HG03521 (cell line): ENCODE data around the gene HRG.

Experiments
- ATAC-seq: cut with Tn5 transposase; IDR thresholded peaks from one replicate; pipeline ENCODE4 v1.9.1; 2021; ENCODE audit warnings: mild to moderate bottlenecking, moderate library complexity; ENCODE audit not compliant: unreplicated experiment

Gene HRG

DNA sequence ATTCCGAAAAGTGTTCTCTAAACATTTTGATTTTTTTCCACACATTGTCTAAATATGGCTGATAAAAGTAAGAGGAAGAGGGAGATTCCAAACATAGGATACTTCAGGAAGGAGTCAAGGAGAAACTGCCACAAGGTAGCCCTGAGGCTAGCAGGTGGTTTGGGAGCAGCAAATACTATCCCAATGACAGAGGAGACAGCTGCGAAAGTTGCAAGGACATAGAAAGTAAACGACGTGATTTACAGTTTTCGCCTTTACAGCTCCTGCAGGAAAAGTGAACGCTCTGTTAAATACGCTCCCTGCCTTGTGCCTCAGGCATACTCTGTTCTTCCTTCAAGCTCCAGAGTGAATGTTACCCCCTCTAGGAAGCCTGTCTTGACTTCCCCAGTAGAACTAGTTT lies 29.3 kb upstream of the HRG start:
- no peak for ATAC-seq

DNA sequence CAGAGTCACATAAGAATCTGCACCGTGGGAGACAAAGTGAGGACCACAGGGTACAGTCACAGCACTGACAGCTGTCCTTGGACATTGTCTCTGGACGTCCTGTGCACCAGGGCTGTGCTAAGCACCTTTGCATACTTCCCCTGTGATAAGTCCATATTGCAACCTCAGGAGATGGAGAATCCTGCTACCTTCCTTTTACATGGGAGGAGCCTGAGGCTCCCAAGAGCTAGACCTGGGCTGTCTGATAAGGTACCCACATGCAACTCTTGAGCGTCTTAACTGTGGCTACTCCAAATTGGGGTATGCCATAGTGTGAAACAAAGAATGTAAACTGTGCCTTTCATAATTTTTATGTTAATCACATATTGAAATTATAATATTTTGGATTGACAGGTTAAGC lies 28.1 kb upstream of the HRG start:
- ATAC-seq = no peak

DNA sequence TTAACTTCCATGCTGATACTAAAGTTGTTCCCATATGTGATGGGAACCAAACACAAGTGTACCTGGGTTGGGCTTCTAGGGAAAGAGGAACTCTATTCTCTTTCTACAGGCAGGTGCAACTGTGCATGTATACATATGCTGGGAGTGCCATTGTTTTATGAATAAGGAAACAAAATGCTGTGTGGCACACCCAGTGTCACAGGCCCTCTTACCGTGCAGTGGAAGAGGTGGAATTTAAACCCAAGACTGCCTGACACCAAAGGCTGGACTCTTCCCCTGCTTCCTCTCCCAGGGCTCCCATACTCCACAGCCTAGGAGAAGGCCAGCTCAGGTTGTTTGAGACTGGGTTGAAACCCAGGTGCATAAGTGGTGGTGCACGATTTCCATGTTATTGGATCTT lies 27.6 kb upstream of the HRG start:
- no peak for ATAC-seq

DNA sequence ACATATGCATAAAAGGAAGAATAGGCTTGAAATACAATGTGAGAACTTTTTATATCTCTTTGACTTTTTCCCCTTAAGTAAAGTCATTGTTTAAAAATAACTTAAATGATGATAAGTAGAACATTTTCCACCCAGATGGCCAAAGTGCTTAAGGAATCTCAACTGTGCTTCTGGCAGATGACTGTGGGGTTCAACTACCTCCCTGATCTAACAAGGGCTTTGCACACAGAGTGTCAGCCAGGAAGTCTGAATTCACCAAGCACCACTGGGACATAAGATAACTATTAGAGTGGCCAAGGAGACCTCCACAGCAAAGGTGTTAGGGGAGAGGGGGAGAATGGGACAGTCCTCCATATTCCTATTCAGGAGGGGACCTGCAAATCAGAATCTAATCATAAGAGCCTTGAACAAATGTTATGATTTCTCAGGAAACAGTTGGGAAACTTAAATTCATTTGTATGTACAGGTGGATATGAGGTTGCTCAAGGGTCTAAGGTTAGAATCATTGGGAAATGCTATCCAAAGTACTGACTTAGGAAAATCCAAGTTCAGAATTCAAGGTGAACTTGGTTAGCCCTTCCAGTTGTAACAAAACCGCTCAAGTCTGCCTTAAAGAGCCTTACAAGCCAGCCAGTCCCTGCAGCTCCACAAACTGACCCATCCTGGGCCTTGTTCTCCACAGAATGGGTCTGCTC lies 25.9 kb upstream of the HRG start, which contains the start of gene FETUB:
FETUB (plus strand) TSS at position 622 of the 695 bp plus-strand sequence; CDS start at position 684, 62 bp downstream.
- ATAC-seq = no peak

DNA sequence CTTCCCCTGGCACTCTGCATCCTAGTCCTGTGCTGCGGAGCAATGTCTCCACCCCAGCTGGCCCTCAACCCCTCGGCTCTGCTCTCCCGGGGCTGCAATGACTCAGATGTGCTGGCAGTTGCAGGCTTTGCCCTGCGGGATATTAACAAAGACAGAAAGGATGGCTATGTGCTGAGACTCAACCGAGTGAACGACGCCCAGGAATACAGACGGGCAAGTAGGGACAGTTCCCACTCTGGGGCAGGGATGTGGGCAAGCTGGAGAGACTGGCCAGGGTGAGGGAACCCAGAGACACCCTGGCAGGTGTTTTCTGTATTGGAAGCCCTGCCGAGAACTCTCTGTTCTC lies 25.4 kb upstream of the HRG start:
- no peak for ATAC-seq

DNA sequence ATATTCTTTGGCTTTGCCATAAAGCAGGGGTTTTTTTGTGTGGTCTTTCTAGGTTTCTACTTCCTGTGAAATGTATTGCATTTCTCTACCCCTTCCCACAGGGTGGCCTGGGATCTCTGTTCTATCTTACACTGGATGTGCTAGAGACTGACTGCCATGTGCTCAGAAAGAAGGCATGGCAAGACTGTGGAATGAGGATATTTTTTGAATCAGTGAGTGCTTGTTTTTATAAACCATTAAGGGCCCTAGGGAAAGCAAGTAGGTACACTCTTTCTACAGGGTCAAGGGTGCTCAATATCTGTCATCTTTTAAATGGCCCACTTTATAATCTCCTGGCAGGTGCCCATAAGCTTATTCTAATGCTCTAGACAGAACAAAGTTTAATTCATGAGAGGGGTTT lies 24.9 kb upstream of the HRG start:
- no peak for ATAC-seq

DNA sequence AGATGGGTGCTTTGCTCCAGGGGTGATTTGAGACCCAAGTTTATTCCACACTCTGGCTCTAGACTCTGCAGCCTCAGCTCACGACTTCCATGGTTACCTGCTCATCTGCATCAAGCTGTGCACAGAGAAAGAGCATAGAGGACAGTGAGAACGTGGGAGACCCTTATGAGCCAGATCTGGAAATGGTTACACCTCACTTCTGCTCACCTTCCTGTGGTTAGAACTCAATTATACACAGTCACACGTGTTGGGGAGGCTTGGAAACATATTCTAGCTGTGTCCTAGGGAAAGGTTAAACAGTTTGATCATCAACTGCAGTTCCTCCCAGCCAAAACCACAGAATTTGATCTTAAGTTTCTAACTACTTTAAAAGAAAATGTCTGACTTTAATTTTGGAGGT lies 23.8 kb upstream of the HRG start:
- no peak for ATAC-seq

DNA sequence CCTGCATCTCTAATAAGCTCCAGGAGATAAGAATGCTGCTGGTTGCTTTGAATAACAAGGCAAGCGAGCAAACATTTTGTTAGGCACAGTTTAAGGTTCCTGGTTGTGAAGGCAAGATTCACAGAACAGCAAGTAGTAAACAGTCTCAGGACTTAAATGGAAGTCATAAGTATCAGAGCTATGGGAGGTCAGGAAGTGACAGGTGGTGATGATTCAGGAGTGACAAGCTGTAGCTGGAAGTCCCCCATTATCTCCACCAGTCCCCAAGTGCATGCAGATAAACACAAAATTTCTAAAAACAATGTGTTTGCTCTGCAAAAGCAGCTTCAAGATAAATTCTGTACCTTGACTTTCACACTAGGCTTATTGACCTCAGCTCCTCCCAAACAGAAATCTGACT lies 22.3 kb upstream of the HRG start:
- no peak for ATAC-seq

DNA sequence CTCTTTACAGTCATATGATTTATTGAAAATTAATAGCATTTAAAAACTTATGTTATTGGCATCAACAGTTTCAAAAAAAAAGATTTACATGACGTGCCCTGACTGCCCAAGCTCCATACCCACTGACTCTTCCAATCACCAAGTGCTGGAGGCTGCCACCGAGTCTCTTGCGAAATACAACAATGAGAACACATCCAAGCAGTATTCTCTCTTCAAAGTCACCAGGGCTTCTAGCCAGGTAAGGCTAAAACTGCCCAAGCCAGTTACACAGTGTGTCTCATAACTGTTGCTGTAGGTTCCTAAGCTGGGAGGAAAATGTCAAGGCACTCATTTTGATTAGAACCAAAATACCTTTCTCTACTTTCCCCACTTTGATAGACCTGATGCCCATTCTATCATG lies 21.1 kb upstream of the HRG start:
- no peak for ATAC-seq

DNA sequence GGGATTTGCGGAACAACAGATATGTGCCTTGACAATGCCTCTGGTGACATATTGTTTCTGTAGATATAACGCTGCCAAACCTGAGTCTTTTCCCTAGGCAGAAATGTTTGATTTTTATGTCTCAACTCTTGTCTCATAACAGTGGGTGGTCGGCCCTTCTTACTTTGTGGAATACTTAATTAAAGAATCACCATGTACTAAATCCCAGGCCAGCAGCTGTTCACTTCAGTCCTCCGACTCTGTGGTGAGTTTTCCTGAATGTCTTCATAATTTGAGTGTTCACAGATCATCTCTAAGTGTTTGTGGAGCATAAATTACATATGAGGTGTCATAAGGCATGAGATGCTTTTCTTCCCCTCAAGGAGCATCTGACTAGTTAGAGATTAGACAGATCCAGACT lies 19.7 kb upstream of the HRG start:
- ATAC-seq = no peak

DNA sequence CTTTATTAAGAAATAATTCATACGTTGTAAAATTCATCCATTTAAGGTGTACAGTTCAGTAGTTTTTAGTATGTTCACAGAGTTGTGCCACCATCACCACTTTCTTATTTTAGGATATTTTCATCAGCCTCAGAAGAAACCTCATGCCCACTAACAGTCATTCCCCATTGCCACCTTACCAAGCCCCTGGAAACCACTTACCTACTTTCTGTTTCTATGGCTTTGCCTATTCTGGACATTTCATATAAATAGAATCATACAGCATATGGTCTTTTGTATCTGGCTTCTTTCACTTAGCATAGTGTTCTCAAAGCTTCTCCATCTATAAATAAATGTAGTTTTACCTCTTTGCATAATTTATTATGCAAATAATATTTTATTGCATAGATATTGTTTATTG lies 19.0 kb upstream of the HRG start:
- no peak for ATAC-seq

DNA sequence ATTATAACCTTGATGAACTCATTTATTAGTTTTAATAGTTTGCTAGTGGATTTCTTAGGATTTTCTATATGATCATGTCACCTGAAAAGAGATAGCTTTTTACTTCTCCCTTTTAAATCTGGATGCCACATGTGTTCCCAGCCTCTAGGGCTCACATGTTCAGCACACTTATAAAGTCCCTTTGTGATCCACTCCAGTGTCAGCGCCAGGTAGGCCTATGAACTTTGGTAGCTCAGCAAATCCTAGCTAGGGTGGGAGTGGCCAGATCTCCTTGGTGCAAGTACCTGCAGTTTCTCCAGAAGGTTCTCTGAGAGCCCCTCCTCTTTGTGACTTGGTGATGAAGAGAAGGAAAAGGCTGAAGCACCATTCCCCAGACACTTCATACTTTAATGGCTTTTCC lies 17.0 kb upstream of the HRG start:
- no peak for ATAC-seq

DNA sequence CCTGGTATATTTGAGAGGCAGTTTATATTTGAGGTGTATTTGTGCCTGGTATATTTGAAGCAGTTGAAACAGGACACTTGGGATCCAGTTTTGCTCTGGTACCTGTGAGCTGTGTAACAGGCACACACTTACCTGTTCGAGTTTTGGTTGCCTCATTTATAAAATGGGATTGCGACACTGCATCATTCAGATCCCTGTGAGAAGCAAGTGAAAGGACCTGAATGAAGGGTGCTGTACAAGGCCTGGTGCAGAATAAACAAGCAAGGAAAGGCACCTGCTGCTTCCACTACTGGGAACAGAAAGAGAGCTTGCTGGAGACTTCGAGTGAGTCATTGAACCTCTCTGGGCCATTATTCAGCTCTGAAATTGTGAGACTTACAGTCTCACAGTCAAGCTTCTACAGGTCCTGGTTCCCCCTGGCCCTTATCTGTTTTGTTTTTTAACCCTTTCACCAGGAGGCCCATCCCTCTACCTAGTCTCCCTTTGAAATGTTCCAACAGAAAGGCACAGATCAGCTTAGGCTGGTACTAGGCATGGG lies 14.1 kb upstream of the HRG start:
- ATAC-seq = no peak

DNA sequence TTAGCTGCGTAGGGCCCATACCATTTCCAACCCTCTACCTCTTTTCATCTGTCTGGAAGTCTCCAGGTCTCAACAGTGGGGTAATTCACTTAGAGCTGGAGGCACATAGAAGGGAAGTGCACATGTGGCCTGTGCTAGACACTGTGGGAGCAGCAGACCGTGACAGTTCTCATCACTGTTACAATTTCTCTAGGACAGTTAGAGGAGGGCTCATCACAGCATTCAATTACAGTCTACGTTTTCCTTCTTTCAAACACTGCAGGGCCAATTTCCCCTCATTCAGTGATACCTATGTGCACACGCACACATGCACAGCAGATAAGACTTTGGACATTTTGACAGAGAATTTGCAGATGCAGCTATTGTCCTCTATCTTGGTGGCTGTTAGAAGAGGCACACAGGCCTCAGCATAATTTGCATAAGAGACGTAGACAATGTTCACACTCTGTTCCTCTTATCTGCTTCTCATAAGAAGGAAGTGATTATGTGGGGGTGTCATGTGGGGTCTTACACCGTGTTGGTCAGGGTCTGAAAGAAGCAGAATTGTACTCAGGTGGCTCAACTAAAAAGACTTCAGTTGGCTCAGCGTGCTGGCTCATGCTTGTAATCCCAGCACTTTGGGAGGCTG lies 12.6 kb upstream of the HRG start:
- ATAC-seq = peak; percentile 87

DNA sequence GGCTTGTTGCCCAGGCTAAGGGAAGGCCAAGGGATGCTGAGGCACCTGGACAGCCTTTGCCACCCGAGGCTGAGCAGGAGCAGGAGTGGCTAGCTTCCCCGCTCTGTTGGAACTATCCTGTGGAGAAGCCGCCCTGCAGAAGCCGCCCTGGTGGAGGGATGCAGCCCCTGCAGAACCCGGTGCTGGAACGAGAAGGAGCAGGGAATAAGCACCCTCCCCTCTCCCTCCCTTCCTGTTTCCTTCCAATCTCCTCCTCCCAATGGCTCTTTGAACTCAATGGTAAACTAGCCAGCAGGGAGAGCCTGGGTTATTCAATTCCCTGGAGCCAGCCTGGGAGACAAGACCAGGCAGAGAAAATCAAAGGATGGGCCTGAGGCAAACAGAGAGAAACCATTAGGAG lies 11.8 kb upstream of the HRG start:
- no peak for ATAC-seq

DNA sequence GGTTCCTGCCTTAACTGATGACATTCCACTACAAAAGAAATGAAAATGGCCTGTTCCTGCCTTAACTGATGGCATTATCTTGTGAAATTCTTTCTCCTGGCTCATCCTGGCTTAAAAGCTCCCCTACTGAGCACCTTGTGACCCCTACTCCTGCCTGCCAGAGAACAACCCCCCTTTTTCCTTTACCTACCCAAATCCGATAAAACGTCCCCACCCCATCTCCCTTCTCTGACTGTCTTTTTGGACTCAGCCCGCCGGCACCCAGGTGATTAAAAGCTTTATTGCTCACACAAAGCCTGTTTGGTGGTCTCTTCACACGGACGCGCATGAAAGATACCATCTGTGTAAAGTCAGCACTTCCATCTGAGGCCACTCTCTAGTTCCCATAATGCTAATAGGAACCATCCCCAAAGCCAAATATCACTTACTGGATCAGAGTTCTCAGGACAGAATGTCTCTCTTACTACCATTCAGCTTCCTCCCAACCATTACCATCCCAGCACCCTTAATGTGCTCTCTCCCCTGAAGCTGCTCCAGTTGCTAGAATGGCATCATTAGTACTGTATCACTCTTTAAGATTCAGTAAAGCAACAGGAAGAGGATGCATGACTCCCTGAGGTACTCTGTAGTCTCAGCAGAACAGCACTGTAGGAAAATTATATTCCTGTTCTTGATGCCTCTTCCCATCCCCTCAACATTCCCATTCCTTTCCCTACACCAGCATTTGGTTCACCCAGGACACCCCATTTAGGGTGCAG lies 2.3 kb upstream of the HRG start:
- ATAC-seq = no peak

DNA sequence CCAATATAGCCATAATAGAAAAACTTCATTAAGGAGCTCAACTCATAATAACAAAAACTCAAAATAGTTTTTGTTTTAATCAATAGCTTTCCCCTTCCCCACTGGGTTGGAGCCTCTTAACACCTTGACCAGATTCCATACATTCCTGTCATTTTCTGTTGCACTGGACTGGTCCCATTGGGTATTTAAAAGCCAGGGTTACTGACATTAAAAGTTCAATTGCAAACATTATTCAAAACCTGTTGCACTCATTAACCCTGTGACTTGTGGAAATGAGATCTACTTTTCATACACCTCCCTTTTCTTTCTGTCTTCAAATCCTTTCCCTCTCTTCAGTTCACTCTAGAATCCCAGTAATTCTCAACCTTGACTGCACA lies 1.7 kb upstream of the HRG start:
- ATAC-seq = no peak

DNA sequence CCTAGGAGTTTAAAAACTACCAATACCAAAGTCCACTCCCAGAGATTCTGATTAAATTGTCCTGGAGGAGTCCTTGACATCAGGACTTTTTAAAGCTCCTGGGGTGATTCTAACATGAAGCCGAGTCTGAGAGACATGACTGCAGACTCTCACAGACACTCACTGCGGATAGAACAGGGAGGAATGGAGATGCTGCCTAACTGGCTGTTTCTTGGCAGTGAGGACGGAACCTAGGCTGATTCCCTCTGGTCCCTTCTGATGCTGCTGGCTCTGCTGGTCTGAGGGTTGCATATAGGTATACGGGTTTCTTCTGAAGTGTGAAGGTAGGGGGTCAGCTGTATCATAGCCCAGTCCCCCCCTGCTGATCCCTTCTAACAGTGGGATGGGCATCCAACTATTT lies 1.3 kb upstream of the HRG start:
- ATAC-seq = no peak

DNA sequence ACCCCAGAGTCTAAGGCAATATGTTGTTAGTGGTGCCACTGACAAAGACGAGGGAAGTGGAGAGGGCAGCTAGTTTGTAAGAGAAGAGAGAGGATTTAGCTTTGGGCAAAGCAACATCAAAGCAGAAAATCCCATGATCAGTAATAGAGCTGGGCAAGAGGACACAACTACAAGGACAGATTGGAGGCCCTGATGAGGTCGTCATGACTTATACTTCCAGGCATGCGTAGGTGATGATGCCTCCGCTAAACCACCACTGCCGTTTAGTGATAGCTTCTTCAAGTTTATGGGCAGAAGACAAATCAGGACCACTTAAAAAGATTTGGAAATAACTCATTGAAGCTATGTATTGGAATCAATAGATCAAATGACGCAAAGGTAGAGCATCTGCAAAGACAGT lies 2.6 kb downstream of the HRG start:
- ATAC-seq = no peak

DNA sequence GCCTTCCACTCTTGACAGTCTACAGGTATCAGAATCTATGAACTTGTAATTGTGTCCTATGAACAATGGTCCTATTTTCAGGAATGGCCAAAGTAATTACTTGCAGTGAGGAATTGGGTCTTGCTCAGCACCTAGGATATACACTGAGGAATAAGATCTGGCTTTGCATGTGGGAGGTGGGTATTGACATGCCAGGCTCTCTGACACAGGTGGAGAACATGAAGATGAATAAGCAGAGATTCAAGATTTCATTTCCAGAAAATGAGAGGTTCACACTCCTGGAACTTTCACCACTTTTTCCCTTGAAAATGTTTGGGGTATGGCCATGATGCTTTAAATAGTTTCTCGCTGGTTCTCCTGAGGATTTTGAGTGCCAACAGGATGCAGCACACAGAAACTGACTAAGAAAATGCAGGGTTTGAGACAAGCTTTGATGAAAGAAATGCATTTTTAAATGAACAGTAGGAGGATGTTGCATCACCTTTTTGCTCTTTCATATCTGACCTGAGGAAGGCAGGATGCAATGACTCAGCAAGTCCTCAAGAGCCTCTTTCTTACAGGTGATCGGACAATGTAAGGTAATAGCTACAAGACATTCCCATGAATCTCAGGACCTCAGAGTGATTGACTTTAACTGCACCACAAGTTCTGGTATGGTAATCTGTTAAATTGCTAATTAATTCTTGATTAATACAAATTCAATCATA lies 3.7 kb downstream of the HRG start:
- no peak for ATAC-seq

DNA sequence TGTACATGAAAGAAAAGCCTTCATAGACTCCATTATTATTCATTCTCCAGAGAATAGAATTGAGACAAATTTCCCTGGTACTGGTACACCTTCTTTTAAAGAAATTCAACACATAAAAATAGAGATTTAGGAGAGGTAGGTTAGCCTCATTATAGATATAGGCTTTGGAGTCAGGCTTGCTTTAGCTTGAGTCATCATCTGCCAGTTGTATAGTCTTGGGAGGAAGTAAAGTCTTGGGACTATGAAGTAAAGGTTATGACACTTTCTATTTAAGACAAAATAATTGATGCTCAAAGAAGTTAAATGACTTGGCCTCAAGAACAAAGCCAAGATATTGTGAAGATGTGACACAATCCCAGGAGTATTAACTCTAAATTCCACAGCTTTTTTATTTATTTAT lies 4.3 kb downstream of the HRG start:
- no peak for ATAC-seq

DNA sequence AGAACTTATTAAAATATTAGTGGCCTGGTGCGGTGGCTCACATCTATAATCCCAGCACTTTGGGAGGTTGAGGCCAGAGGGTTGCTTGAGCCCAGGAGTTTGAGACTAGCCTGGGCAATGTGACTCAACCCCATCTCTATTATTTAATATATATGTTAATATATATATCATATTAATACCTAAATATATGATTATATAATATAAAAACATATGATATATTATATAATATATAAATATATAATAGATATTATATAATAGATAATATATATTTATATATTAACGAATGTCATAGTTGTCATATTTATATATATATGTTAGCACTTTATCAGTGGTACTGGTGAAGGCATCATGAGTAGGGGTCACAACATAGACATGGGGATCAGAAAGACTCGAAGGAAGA lies 5.2 kb downstream of the HRG start:
- ATAC-seq = no peak
